GM19239 (cell line): ENCODE results near the gene LGALS3BP.
A peak's percentile ranks its signal among the peaks of the same experiment; 100 is the strongest.

Experiments
- DNase-seq: peaks from one replicate; pipeline ENCODE4 v3.0.0; 2011; ENCODE audit warnings: low spot score; ENCODE audit not compliant: insufficient read length
- FAIRE-seq: peaks from 2 replicates; lab custom pipeline; 2011; peaks lifted over from hg19 to GRCh38; lab: Jason Lieb, UNC

LGALS3BP gene

DNA sequence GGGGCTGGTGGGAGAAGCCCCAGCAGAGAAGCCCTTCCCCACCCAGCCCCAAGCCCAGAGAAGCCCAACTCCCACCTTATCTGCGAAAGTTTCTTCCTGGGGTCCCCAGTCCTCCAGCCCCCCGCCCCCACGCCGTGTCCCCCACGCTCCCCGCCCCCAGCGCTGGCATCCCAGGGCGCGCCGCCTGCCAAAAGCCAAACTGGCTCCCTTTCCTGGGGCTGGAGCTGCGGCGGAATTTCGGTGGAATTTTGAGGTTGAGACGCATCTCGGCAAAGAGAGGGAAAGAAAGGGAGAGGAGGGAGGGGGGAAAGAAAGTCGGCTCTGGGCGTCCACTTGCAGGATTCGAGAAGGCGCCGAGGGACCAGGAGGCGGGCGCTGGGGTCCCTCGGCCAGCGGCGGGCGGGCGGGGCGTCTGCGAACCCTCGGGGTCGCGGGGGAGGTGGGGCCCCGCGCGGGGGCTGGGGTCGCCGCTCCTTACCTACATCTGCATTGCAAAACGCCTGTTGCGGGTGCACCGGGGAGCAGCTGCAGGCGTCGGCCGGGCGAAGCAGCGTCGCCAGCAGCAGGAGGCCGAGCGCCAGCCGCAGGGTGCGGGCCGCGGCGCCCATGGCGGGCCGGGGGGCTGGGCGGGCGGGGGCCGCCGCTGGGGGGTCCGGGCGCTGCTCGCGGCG lies 55.1 kb downstream of the LGALS3BP start:
- no peak for DNase-seq

GRCh38 chr17:78923660-78924453 lies 55.9 kb downstream of the LGALS3BP start:
- DNase-seq (peak; percentile 80), FAIRE-seq (peak; percentile 66)

More for the DNA sequence above, 55.1 kb downstream of the LGALS3BP start:
- FAIRE-seq = no peak

- FAIRE-seq (no peak), DNase-seq (no peak)
Observed at GRCh38 chr17:78922816-78923498, 56.8 kb downstream of the LGALS3BP start.

GRCh38 chr17:78921437-78921971 lies 58.2 kb downstream of the LGALS3BP start:
- FAIRE-seq = no peak
- no peak for DNase-seq
